GM12878 (cell line): ENCODE data around the gene DUSP10. TPM values are rescaled to one million over a fixed set of nuclear protein-coding genes. Genes with fewer than 3 reads are reported as not detected.
A peak's percentile ranks its signal among the peaks of the same experiment; 100 is the strongest.

Experiments
- ATAC-seq: fragments of 200-7000 bp; cut with Tn5 transposase; 3 replicates; pipeline ENCODE4 v1.9.1; 2020; ENCODE audit warnings: mild to moderate bottlenecking, moderate library complexity
- BruUV-seq: library from RNA; stranded (reverse); fragments of 400-500 nt; replicated peaks from 2 replicates; lab custom pipeline; 2021; lab: Mats Ljungman, UMichigan
- CTCF ChIA-PET: fragments of 300-600 bp; sonication (Branson Sonifier 250); formaldehyde crosslinking; extraction: SDS; loops from one replicate; lab custom pipeline; 2021; ENCODE audit warnings: inconsistent platforms; lab: Yijun Ruan, JAX
- POLR2A ChIA-PET: fragments of 350-600 bp; formaldehyde crosslinking; extraction: SDS; loops from one replicate; lab custom pipeline; 2021; ENCODE audit warnings: inconsistent platforms; lab: Charles Lee
- RAD21 ChIA-PET: fragments of 300-600 bp; sonication (Branson Sonifier 250); formaldehyde crosslinking; loops from one replicate; lab custom pipeline; 2023; ENCODE audit warnings: antibody characterized with exemption; ENCODE audit not compliant: unreplicated experiment; lab: Charles Lee
- SMC1A ChIA-PET: fragments of 300-600 bp; sonication (Branson Sonifier 250); formaldehyde crosslinking; loops from one replicate; lab custom pipeline; 2023; ENCODE audit not compliant: unreplicated experiment, uncharacterized antibody; lab: Charles Lee
- DNase-seq: peaks from one replicate; pipeline ENCODE4 v3.0.0-alpha.2; 2011; ENCODE audit warnings: low read depth, low spot score
- FAIRE-seq: peaks from 3 replicates; lab custom pipeline; 2011; peaks lifted over from hg19 to GRCh38; lab: Jason Lieb, UNC
- H2AFZ ChIP-seq: 2 replicates; pipeline ENCODE4 v1.6.0; 2011; ENCODE audit warnings: low read depth, low read length, control low read depth; ENCODE audit not compliant: control insufficient read depth
- H3K27ac ChIP-seq: 2 replicates; pipeline ENCODE4 v1.5.1; 2011; ENCODE audit warnings: control low read depth; ENCODE audit not compliant: control insufficient read depth, insufficient read depth
- H3K27me3 ChIP-seq, 2 experiments: replicated peaks in 1 of 2; 2 replicates each; pipeline versions ENCODE4 v1.6.0 to v1.6.1; 2011; ENCODE audit warnings: low read length in 1 of 2; ENCODE audit not compliant: control insufficient read depth in 2 of 2, insufficient read depth in 2 of 2
- H3K36me3 ChIP-seq, 2 experiments: 2 replicates each; pipeline ENCODE4 v1.5.1; 2011; ENCODE audit warnings: low read length in 1 of 2; ENCODE audit not compliant: control insufficient read depth in 2 of 2, insufficient read depth in 2 of 2
- H3K4me1 ChIP-seq: 2 replicates; pipeline ENCODE4 v1.6.1; 2011; ENCODE audit warnings: mild to moderate bottlenecking, low read length, moderate library complexity, mixed read lengths; ENCODE audit not compliant: control insufficient read depth, insufficient read depth
- H3K4me2 ChIP-seq: 2 replicates; pipeline ENCODE4 v1.6.0; 2011; ENCODE audit warnings: control low read depth; ENCODE audit not compliant: control insufficient read depth, insufficient read depth
- H3K4me3 ChIP-seq: fragments of 200-600 bp; sonication (generic); 2 replicates; pipeline ENCODE4 v1.5.1; 2016
- H3K79me2 ChIP-seq: 2 replicates; pipeline ENCODE4 v1.6.0; 2011; ENCODE audit warnings: low read length; ENCODE audit not compliant: control insufficient read depth, insufficient read depth
- H3K9ac ChIP-seq: 2 replicates; pipeline ENCODE4 v1.8.0; 2011; ENCODE audit warnings: low read length, control low read depth, mixed read lengths; ENCODE audit not compliant: control insufficient read depth, insufficient read depth
- H3K9me3 ChIP-seq: replicated peaks from 3 replicates; pipeline ENCODE4 v1.5.1; 2011; ENCODE audit warnings: mild to moderate bottlenecking, low read length; ENCODE audit not compliant: control insufficient read depth, insufficient read depth
- H4K20me1 ChIP-seq: 2 replicates; pipeline ENCODE4 v1.6.0; 2011; ENCODE audit not compliant: control insufficient read depth, insufficient read depth
- E4F1 ChIP-seq: fragments of 450-650 bp; IDR thresholded peaks from 2 replicates; pipeline ENCODE4 v1.6.1; 2018; ENCODE audit warnings: borderline replicate concordance, mild to moderate bottlenecking; ENCODE audit not compliant: partially characterized antibody
- EP300 ChIP-seq, 2 experiments: fragments of 150-350 bp in 1 of 2; IDR thresholded peaks; 2 replicates each; pipeline ENCODE4 v1.6.1; 2011 to 2012; ENCODE audit warnings: low read depth in 2 of 2, low read length in 2 of 2, borderline replicate concordance in 1 of 2, improper control_type of control experiment in 1 of 2, inconsistent platforms in 1 of 2; ENCODE audit not compliant: control insufficient read depth in 1 of 2
- ESRRA ChIP-seq: IDR thresholded peaks from 2 replicates; pipeline ENCODE4 v1.6.1; 2012; ENCODE audit warnings: mild to moderate bottlenecking, low read length, improper control_type of control experiment
- NFXL1 ChIP-seq: fragments of 450-650 bp; IDR thresholded peaks from 2 replicates; pipeline ENCODE4 v1.6.1; 2017; ENCODE audit warnings: antibody characterized with exemption, mild to moderate bottlenecking, borderline replicate concordance
- PML ChIP-seq: IDR thresholded peaks from 2 replicates; pipeline ENCODE4 v1.6.1; 2012; ENCODE audit warnings: low read length, inconsistent platforms
- POLR2AphosphoS5 ChIP-seq: IDR thresholded peaks from 2 replicates; pipeline ENCODE4 v1.6.1; 2011; ENCODE audit warnings: mild to moderate bottlenecking, low read length, inconsistent platforms
- TARDBP ChIP-seq: IDR thresholded peaks from 2 replicates; pipeline ENCODE4 v1.6.1; 2016; ENCODE audit warnings: borderline replicate concordance
- ZNF24 ChIP-seq: fragments of 450-650 bp; IDR thresholded peaks from 2 replicates; pipeline ENCODE4 v1.6.1; 2017; ENCODE audit warnings: antibody characterized with exemption, mild to moderate bottlenecking
- WGBS: methylation state at CpG from one replicate; pipeline ENCODE4 v1.1.6; 2016; ENCODE audit warnings: low lambda C conversion rate; ENCODE audit not compliant: insufficient replicate concordance, insufficient coverage; ENCODE audit errors: missing lambda C conversion rate; 5-methylcytosine and 5-hydroxymethylcytosine counted together
- in situ Hi-C: fragments of 300-500 bp; cut with MboI; formaldehyde crosslinking; loops from 9 replicates; pipeline ENCODE4 v1.14.3; 2018; ENCODE audit warnings: mixed read lengths
- intact Hi-C: fragments of 100-400 bp; cut with micrococcal nuclease; formaldehyde crosslinking; loops from one replicate; pipeline ENCODE4 v1.14.2; 2022; ENCODE audit not compliant: unreplicated experiment
- polyA plus RNA-seq, 11 experiments: library from polyadenylated mRNA; depleted of rRNA in 4 of 11; unstranded in 6 of 11; stranded (reverse) in 5 of 11; fragments of >200 nt; fragmentation: Nextera tagmentation in 4 of 11; fragmentation: Illumina TruSeq in 1 of 11; extraction: Ambion mirVana in 4 of 11; extraction: Trizol in 1 of 11; gene quantifications; 1 replicate in 1 of 11; 2 replicates in 10 of 11; pipeline versions ENCODE4 v1.2.1 to v1.2.3, GENCODE V29; 2011 to 2016; ENCODE audit warnings: inconsistent platforms in 2 of 11, missing spikeins in 2 of 11, low read depth in 1 of 11
- total RNA-seq, 4 experiments: library from RNA; depleted of rRNA in 3 of 4; stranded (reverse); fragments of >200 nt in 3 of 4; fragmentation: Illumina TruSeq in 1 of 4; extraction: Trizol in 1 of 4; gene quantifications; 2 replicates each; pipeline versions ENCODE4 v1.2.1 to v1.2.3, GENCODE V29; 2013 to 2021

Gene DUSP10
- total and polyA plus RNA-seq, 10 of the 15 experiments (the other 5 are each of a cell fraction or from before 2014, with no cell fraction given) = 20.3 to 38.4 (median 27.8) TPM

GRCh38 chr1:221700948-221701347 is 40.9 kb downstream of the DUSP10 start:
- no TSS peak for BruUV-seq
- H3K4me2 ChIP-seq = no peak overlapping the region
- H3K79me2 ChIP-seq = peaks cover 2% of the 10 kb centered on the region
- no peaks in the 10 kb centered on the region for H3K27me3 ChIP-seq
- no peaks in the 10 kb centered on the region for H4K20me1 ChIP-seq
- RAD21 ChIA-PET = interaction anchor here (0.7 to 1.1 kb wide), 5 partner anchors 9 to 132 kb away, joined by 3 read pairs; no protein-coding TSS in a partner anchor
- TF ChIP-seq TARDBP (no peak), POLR2AphosphoS5 (peak; percentile 58; the same call in 1 of the 2 replicates)
- peaks cover 10 to 27% of the 10 kb centered on the region in 2 experiments for H3K36me3 ChIP-seq
- FAIRE-seq = no peak
- H3K27ac ChIP-seq = no peak overlapping the region
- CTCF ChIA-PET = interaction anchor here (1.1 to 1.5 kb wide), 3 partner anchors 10 to 129 kb away, joined by 3 to 5 read pairs (median 4); no protein-coding TSS in a partner anchor
- ATAC-seq = no peak
- no peaks in the 10 kb centered on the region; the same call in 2 of the 3 replicates for H3K9me3 ChIP-seq
- SMC1A ChIA-PET = interaction anchor here (0.7 to 2.5 kb wide), 6 partner anchors 11 to 161 kb away, joined by 3 to 10 read pairs (median 3); partner anchors contain the start of gene DUSP10
- H2AFZ ChIP-seq = no peak overlapping the region
- in situ Hi-C loops = no loop called here
- no peak overlapping the region for H3K4me3 ChIP-seq
- H3K4me1 ChIP-seq = no peaks in the 10 kb centered on the region
- 70% methylated on average over 2 of the region's 2 CpGs for WGBS
- POLR2A ChIA-PET = interaction anchor here (0.6 kb wide), 1 partner anchor 203 kb away, joined by 3 read pairs; no protein-coding TSS in a partner anchor
- DNase-seq = no peak
- intact Hi-C loops = loop anchor here (10.0 kb wide), 1 partner anchor 216 kb away; no protein-coding TSS in a partner anchor
- H3K9ac ChIP-seq = no peak overlapping the region

GRCh38 chr1:221700536-221700935 is 41.4 kb downstream of the DUSP10 start:
- ChIA-PET POLR2A (interaction anchor here (0.6 kb wide), 1 partner anchor 8 kb away, joined by 3 read pairs; no protein-coding TSS in a partner anchor), SMC1A (interaction anchor here (0.7 to 2.5 kb wide), 4 partner anchors 10 to 161 kb away, joined by 3 to 10 read pairs (median 3); partner anchors contain the start of gene DUSP10), CTCF (interaction anchor here (0.6 to 1.5 kb wide), 2 partner anchors 10 to 245 kb away, joined by 3 to 5 read pairs; no protein-coding TSS in a partner anchor), RAD21 (interaction anchor here (0.7 to 1.0 kb wide), 4 partner anchors 10 to 132 kb away, joined by 3 read pairs; no protein-coding TSS in a partner anchor)
- intact Hi-C loops = loop anchor here (10.0 kb wide), 1 partner anchor 216 kb away; no protein-coding TSS in a partner anchor
- in situ Hi-C loops = no loop called here
- H3K4me2 ChIP-seq = no peak overlapping the region
- no peak for FAIRE-seq
- H4K20me1 ChIP-seq = no peaks in the 10 kb centered on the region
- no peak overlapping the region for H3K27ac ChIP-seq
- no peak for DNase-seq
- no peak overlapping the region for H2AFZ ChIP-seq
- BruUV-seq = no TSS peak
- H3K27me3 ChIP-seq = no peaks in the 10 kb centered on the region
- no peak overlapping the region for H3K9ac ChIP-seq
- H3K4me3 ChIP-seq = no peak overlapping the region
- H3K4me1 ChIP-seq = no peaks in the 10 kb centered on the region
- ATAC-seq = no peak
- H3K79me2 ChIP-seq = peaks cover under 1% of the 10 kb centered on the region
- WGBS = 100% methylated on average over 1 of the region's 1 CpG
- TF ChIP-seq NFXL1 = no peak
- TF ChIP-seq E4F1 = no peak
- TF ChIP-seq ESRRA = no peak
- no peak for TF ChIP-seq ZNF24
- TF ChIP-seq PML = no peak
- no peak for TF ChIP-seq EP300 (IDR thresholded peaks at IDR 0.05; ENCODE audit: borderline replicate concordance in 1 of 2, control insufficient read depth in 1 of 2, low read depth in 2 of 2, low read length in 2 of 2)
- TF ChIP-seq POLR2AphosphoS5 = peak; percentile 49
- H3K9me3 ChIP-seq = no peaks in the 10 kb centered on the region; the same call in 2 of the 3 replicates
- peaks cover 7 to 23% of the 10 kb centered on the region in 2 experiments for H3K36me3 ChIP-seq
